CD4-positive, alpha-beta T cell treated with Interleukin-1 beta for 1 hour (primary cell): ENCODE data around the gene POU5F2.

ENCODE experiments used
- DNase-seq, 2 donors: peaks; one replicate each; pipeline ENCODE4 v3.0.0-alpha.2; 2020 to 2022

The POU5F2 gene, protein sequence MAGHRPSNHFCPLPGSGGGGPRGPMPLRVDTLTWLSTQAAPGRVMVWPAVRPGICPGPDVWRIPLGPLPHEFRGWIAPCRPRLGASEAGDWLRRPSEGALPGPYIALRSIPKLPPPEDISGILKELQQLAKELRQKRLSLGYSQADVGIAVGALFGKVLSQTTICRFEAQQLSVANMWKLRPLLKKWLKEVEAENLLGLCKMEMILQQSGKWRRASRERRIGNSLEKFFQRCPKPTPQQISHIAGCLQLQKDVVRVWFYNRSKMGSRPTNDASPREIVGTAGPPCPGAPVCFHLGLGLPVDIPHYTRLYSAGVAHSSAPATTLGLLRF

DNA sequence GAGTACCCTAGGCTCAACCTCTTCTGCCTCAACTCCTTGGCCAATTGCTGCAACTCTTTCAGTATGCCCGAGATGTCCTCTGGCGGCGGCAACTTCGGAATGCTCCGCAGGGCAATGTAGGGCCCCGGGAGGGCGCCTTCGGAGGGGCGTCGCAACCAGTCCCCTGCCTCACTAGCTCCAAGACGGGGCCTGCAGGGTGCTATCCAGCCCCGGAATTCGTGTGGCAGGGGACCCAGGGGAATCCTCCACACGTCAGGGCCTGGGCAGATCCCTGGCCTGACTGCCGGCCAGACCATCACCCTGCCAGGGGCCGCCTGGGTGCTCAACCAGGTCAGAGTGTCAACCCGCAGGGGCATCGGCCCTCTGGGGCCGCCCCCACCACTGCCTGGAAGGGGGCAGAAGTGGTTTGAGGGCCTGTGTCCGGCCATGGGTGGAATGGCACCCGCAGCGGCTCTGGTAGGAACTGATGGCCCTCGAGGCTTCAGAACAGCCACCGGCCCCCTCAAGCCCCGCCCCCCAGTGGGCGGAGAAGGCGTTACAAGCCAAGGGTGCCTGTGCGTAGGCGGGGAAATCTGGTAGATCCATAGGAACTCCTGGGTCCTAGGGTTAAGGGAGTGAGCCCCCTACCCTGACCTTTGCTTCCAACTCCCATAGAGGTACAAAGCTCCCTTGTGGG is at the start of gene POU5F2:
POU5F2 (minus strand) TSS at position 465 of the 676 bp plus-strand sequence; CDS start at position 428, 37 bp downstream.
- DNase-seq = no peak

DNA sequence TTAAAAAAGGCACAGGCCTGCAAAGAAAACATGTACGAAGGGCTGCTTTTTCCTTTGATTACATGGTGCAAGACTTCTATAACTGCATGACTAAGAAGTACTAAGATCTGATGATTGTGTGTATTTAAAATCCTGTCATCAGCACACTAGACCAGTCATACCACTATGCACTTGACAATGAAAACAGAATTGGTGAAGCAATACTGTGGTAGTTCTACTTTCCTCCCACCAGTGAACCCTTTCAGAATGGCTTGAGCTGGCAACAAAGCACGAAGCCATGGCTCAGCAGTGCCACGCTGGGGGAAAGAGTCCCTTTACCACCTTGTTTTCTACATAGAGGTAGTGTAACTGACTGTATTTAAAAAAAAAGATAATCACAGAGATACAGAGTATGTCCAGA is 49.0 kb upstream of the POU5F2 start:
- DNase-seq = no peak

DNA sequence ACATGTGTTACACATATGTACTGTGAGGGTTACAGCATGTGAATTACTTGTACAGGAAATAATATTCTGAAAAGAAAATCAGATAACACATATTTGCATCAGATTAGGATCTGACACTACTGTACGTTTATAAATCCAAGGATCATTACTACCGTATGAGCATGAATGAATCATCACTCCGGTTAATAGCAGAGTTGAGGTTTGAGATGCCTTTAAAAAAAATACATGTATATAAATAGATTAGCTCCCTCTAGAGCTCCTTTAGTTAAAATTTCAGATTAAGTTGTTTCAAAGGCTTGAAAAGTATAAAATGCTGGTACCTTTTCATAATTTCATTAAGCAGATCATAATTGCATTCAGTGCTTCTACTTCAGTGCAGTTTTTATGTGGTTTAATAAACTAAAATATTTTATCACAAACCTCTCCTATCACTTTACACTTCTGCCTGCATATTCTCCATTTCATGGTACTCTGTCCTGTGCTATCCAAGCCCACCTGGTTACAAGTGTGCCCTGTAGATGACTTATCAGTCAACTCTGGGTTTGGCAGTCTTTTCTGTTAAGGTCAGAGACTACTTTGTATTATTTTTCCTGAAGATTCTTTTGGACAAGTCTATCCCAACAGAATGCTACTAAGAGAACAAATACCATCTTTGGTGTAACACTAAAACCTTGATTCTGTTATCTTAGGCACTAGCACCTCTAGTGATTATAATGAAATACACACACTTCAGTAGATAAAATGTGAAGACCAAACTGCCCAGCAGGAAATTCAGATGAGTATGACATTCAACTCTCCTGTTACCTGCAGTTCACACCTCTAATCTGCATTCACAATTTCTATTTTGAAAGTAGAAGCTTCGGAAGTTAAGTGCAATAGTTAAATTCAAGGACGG is 48.0 kb upstream of the POU5F2 start:
- no peak for DNase-seq

DNA sequence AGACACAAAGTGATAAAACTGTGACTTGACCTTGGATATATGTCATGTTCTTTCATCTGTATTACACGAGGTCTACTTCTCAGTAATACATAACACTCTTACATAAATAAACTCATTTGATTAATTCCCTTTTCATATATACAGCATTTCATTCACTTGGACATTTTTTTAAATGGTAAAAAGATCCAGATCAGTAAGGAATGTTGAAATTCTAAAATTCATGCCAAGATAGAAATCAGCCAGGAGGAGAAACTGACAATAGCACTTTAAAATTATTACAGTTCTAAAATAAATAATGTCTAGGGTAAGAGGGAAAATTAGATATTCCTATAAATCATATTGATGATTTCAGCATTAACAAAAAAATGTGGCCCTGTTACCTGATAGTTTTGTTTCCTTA is 46.2 kb upstream of the POU5F2 start:
- no peak for DNase-seq

DNA sequence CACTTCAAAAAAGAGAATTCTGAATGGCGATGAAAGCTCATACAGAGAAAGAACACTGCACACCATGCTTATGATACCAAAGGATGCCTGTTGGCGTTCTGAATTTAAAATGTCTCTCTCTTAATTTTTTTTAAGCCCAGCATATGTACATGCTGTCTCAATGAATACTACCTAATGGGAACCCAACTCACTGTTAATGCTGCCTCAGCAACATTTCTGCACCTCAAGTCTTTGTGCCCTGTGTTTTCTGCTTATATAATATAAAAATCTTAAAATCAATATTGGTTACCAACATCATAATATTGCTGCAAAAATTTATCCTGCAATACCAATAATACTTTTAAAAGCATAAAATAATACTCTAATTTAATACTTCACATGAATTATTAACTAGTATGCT is 44.1 kb upstream of the POU5F2 start:
- DNase-seq = no peak

DNA sequence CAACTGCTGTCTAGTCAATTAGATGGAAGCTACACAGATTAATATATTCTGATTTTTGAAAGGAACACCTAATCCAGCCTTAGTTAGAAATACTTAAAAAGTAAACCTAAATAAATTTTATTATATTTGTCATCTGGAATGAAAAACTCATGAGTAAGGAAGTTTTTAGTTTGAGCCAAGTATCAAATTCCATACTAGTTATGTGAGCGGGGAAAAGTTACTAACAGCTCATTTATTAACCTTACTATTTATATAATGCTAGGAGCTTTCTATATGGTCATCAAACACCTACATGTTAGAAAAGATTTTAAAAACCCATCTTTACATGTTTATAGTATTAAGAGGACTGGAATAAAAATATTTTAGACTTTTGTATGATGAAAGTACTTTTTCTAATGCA is 41.6 kb upstream of the POU5F2 start:
- DNase-seq = no peak

DNA sequence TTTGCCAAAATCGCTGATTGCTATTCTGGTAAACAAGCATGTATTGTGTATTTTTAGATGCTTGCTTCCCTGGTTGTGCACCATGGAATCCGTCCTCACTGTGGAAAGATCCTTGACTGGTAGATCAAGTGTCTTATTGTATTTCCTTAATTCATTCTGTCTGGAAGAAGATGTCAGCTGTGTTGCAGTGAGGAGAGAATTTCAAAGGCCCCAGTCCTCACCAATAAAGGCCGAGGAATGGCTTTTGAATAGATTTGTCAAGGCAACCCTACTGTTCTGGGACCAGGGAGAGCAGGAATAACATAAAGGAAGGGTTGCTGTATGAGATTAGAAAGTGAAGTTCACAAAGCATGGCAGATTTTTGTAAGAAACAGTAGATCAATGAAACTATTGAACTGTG is 36.2 kb upstream of the POU5F2 start:
- DNase-seq = no peak

DNA sequence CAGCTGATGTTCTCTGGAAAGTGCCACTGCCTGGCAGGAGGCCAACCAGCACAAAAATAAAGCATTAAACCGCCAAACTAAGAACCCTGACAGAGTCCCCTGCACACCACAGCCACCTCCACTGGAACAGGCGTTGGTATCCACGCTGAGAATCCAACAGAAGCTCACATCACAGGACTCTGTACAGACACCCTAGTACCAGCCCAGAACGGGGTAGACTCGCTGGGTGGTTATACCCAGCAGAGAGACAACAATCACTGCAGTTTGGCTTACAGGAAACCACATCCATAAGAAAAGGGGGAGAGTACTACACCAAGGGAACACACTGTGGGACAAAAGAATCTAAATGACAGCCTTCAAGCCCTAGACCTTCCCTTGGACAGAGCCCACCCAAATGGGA is 15.0 kb upstream of the POU5F2 start:
- no peak for DNase-seq

DNA sequence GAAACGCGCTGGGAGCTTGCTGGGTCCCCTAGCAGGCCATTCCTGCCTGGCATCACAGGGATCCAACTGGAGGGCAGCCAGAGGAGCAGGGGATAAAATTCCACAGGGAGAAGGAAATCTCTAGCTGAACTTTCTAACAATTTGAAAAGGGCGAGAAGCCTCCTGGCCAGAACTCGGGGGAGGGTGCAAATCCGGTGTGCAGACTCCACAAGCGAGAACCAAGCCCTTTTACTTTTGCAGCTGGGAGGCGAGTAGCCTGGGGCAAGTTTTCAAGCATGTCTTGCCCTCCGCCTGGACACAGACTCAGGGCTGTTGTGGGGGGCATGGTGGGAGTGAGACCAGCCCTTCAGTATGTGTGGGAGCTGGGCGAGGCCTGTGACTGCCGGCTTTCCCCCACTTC is 14.3 kb upstream of the POU5F2 start:
- no peak for DNase-seq

DNA sequence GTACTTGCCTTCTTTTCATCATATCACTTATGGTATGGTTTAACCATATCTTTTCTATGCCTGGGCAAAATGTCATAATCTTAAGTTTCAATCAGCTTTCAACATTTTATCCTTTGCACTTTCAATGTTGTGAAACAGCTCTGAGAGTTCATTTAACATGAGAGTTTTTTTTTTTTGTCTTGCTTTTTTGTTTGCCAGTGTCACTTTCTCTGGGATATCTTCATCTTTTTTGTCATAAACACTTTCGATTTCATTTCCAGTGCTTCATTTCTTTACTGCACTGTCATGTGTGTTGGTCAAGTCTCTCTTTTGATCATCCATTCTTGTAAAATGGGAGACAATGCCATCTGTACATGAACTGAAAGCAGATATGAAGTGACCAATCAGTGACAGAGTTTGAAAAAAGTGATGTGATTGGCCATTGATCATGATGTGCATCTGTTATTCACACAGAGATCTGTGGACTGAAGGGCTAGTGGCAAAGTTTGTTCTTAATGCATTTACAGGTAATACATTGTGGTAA is 7.5 kb upstream of the POU5F2 start:
- no peak for DNase-seq

DNA sequence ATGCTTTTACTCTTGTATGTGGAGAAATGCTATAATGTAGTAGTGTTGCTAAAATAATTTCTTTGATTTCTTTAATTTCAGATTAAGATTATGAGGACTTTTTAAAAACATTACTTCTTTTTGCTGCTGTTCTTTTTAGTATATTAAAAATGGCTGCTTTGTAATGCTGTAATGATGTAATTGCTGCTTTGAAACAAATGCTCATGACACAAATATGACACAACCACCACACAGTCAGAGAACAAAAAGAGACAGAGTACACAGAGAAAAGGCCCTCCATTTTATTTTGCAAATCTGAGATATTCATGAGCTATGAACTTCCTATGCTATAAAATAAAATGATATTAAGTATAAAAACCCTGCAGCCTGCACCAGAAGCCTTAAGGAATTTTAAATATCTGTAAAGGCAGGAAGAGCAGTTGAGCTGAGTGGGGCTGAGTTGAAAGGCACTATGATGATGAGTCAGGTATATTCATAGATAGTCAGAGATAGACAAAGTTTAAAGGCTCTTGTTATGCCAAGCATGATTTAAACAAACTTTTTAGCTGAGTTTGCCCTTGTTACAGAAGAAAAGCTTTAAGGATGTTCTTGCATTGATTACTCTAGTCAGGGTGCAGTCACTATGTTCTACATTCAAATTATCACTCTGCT is 5.1 kb upstream of the POU5F2 start:
- DNase-seq = no peak

DNA sequence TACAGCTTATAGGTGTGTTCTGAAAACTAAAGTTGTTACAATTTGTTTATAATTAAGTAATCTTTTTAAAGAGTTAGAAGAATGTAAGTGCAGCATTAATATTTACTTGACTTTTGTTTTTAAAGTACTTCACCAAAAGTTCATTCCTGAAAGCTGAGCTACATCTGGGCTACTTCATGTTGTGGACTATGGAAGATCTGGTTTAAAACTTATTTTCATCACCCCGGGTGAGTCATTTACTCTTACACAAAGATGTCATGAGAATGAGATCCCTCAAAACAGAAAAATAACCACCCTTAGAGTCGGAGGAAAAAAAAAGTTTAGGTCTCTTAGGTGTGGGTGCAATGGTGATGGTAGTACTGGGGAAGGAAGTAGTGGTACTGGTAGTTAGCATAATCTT is 5.1 kb downstream of the POU5F2 start:
- no peak for DNase-seq

DNA sequence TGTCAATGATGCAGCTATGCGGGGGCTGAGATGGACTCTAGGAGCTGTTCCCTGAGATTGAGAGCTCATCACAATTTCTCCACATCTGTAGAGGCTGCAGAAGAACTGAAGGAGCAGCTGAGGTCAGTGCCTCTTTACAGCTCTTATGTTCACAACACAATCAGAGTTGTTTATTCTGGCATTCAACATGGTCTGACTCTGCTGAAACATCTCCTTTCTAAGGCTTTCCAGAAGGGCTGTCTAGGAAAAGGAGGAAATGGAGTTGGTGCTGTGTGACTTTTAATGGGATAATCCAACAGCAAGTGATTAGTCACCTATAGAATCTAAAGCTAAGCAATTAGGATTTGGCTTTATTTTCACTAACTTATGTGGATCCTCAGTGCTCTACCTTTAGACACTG is 6.0 kb downstream of the POU5F2 start:
- no peak for DNase-seq

DNA sequence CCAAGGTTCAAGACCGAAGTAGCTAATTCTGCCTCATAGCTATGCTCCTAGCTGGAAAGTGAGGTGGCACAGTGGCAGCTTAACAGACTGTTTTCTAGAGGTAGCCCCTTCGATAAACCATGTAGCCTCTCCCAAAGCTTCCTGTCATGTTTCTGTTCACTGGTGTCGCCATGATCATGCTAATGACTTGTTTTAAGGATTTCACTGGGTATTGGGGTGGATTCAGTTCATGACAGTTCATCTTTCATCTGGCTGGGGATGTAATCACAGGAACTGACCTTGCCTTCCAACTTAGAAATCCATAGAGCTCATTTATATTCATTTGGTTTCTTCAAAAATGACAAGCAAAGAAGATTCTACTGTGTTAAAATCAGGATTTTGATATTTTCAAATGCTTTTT is 9.4 kb downstream of the POU5F2 start:
- no peak for DNase-seq

DNA sequence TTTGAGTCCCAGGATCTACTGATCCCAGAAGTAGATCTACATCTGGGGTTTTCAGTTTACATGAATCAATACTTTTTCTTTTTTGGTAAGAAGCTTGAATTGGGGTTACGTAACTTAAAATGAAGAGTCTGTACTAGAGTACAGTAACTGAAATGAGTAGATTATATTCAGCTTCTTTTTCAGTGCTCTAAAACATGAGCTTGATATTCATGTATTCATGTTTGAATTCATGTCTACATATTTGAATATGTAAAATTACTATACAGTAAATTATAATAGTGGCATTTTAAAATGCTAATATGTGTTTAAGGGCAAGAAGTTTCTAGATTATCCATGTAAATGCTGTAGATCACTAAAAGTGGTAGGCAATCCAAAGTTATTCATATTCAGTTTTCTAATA is 14.8 kb downstream of the POU5F2 start:
- DNase-seq = no peak

DNA sequence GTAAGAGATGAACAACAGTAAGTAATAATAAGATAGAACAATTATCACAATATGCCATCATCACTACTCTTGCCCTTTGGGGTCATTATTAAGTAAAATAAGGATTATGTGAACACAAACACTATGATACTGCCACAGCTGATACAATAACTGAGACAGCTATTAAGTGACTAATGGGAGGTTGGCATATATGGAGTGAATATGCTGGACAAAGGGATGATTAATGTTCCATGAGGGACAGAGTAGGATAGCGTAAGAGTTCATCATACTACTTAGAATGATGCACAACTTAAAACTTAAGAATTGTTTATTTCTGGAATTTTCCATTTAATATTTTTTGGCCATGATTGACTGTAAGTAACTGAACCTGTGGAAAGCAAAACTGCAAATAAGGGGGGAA is 16.6 kb downstream of the POU5F2 start:
- DNase-seq = no peak

DNA sequence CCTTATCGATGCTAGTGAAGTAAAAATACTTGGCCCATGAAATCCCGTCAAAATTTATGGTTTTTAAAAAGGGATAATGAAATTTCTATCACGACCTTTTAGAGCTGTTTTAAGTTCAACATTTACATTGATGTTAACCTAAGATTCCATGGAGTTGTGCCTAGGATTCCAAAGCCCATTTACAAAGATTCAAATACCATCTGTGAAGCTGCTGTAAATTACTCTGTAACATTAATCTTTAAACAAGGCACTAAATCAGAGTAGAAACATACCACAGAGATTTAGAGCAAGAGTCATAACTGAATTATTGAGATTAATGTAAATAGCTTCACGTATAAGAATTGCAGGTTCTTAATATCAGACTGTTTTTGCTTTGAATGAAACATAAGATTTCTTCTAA is 17.7 kb downstream of the POU5F2 start:
- no peak for DNase-seq

DNA sequence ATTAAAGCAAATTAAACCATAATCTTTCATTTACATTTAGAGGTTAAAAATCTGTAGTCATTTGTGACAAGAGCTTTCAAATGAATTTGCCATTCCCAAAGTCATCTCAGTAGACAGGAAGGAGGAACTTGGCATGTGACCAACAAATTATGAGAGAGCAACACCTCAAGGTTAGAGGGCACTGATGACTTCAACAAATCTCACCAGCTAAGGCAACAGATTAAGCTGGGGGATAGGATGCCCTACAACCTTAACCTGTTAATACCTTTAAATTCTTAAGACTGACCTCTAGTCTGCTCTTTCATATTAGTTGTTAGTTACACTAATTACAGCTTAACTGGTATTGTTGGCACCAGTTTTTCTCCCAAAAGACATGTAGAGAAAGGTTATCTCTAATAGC is 18.4 kb downstream of the POU5F2 start:
- no peak for DNase-seq

DNA sequence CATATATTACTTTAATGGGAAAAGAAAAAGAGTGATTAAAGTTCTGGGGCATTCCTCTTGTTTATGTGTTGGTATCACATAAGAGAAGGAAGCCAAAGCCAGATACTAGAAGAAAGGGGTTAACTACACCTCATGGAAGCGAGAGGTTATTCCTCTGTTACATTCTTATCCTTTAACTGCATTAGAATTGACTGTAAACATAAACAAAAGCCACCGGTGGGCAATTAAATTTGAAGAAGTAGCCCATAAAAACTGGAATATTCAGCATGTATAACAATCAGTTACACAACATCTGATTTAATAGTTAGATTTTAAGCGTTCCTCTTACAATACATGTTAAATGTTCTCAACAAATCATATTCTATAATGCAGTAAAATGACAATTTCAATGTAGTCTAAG is 18.8 kb downstream of the POU5F2 start:
- no peak for DNase-seq

DNA sequence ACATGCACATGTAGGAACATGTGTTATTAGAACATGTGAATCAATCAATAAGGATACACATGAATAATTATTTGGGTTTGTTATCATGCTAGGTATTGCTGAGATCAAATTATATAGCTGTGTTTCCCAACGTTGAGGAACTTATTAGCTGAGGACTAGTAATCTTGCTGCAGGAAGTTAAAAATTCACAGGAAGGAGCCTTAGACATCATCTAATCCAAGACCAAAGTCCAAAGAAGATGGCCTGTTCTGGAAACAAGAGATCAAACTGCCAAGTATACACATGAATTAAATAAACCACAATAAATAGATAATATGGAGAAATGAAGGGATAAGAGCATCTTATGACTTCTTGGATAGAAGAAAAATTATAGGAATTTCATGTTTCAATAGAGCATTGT is 19.9 kb downstream of the POU5F2 start:
- DNase-seq = no peak

DNA sequence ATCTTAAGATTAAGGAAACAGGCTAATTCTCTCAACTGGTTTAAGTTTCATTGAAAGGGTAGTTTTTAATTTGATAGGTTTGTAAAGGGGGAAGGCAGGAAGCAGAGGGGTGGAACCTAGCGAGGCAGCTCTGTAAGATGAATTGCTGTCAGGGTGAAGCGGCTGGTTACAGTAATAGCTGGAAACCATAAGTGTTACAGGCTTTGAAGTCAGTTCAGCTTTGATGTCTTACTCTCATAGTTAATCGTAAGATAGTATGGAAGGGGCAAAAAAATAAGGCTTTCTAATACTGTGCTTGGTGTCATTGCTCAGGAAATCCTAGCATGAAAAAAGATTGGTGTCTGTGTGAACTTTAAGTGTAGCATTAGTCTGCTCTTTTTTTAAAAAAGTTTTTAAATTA is 20.3 kb downstream of the POU5F2 start:
- DNase-seq = no peak

DNA sequence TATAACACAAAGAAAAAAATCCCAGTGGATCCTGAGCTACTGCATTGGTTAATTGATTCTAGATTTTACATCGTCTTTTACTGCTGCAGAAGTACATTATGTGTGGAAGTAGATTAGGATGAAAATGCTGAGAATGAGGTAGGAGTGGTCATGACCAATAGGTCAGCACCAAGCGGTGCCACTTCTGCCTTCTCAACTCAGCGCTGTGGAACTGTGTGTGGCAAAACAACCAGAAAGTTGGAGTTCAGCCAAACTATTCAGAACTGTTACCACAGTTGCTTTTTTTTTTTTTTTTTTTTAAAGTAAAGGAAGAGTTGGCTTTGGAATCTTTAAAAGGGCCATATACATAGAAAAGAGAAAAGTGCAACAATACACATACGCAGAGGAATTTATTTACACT is 24.2 kb downstream of the POU5F2 start:
- no peak for DNase-seq

DNA sequence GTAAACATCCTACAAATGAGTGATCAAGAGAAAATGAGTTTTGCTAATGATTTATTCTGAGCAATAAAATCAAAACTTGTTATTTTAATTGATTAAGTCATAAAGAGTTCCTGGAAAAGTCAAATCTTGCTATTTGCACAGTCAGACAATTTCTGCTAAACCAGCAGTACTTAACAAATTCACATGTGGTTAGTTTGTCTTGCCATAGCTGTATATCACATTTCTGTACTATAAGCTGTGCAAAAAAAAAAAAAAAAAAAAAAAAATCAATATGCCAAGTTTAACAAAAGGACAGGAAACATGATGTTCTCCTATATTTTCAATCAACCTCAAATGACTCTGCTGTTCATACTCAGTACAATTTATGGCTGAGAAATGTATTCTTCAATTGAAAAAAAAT is 24.9 kb downstream of the POU5F2 start:
- no peak for DNase-seq
